T-helper 2 cell treated with Interferon-gamma antibody and Interleukin-4, amounts not matched to agents 100 ng/mL and 5 ng/mL, for 36 hours (primary cell): ENCODE measurements around the gene KCNV2. TPM values are rescaled to one million over a fixed set of nuclear protein-coding genes. Genes with fewer than 3 reads are reported as not detected.

Experiments used
- intact Hi-C: fragments of 100-400 bp; cut with micrococcal nuclease; formaldehyde crosslinking; loops from one replicate; pipeline ENCODE4 v1.15.1; 2023
- total RNA-seq: library from RNA; stranded (reverse); gene quantifications from 2 replicates; pipeline ENCODE4 v1.2.3, GENCODE V29; 2022

Gene KCNV2
- total RNA-seq, 1 donor from 2014 or later, result not detected

- intact Hi-C loops, result no loop called here
These were observed 1.4 kb downstream of the KCNV2 start for GRCh38 chr9:2718698-2719033.

GRCh38 chr9:2720179-2720654 is 2.9 kb downstream of the KCNV2 start:
- intact Hi-C loops, result no loop called here

- intact Hi-C loops, result no loop called here
These were observed 5.4 kb downstream of the KCNV2 start for GRCh38 chr9:2722715-2723114.

GRCh38 chr9:2723376-2724065 is 6.2 kb downstream of the KCNV2 start:
- intact Hi-C loops, result no loop called here

- intact Hi-C loops, result loop anchor here (5.0 kb wide), 1 partner anchor 103 kb away; the partner anchor contains the start of gene VLDLR
These were observed 7.8 kb downstream of the KCNV2 start for GRCh38 chr9:2725126-2725525.

GRCh38 chr9:2725898-2726649 is 8.8 kb downstream of the KCNV2 start:
- intact Hi-C loops, result loop anchor here (5.0 kb wide), 1 partner anchor 104 kb away; the partner anchor contains the start of gene VLDLR

- intact Hi-C loops, result loop anchor here (5.0 kb wide), 1 partner anchor 104 kb away; the partner anchor contains the start of gene VLDLR
These were observed 9.5 kb downstream of the KCNV2 start for GRCh38 chr9:2726650-2727340.

- intact Hi-C loops, result loop anchor here (5.0 kb wide), 1 partner anchor 105 kb away; the partner anchor contains the start of gene VLDLR
These were observed 10.1 kb downstream of the KCNV2 start for GRCh38 chr9:2727374-2727773.

- intact Hi-C loops, result loop anchor here (5.0 kb wide), 1 partner anchor 106 kb away; the partner anchor contains the start of gene VLDLR
These were observed 10.8 kb downstream of the KCNV2 start for GRCh38 chr9:2727966-2728613.

- intact Hi-C loops, result loop anchor here (5.0 kb wide), 1 partner anchor 107 kb away; the partner anchor contains the start of gene VLDLR
These were observed 11.7 kb downstream of the KCNV2 start for GRCh38 chr9:2729003-2729402.

GRCh38 chr9:2729721-2730120 is 12.4 kb downstream of the KCNV2 start:
- intact Hi-C loops, result loop anchor here (5.0 kb wide), 1 partner anchor 107 kb away; the partner anchor contains the start of gene VLDLR

GRCh38 chr9:2730971-2731370 is 13.7 kb downstream of the KCNV2 start:
- intact Hi-C loops, result no loop called here

- intact Hi-C loops, result no loop called here
These were observed 15.2 kb downstream of the KCNV2 start for GRCh38 chr9:2732492-2732891.

GRCh38 chr9:2740616-2741015 is 23.3 kb downstream of the KCNV2 start:
- intact Hi-C loops, result no loop called here

- intact Hi-C loops, result no loop called here
These were observed 24.3 kb downstream of the KCNV2 start for GRCh38 chr9:2741441-2742158.

- intact Hi-C loops, result no loop called here
These were observed 24.9 kb downstream of the KCNV2 start for GRCh38 chr9:2742214-2742613.

- intact Hi-C loops, result no loop called here
These were observed 26.7 kb downstream of the KCNV2 start for GRCh38 chr9:2743937-2744529.

- intact Hi-C loops, result no loop called here
These were observed 28.5 kb downstream of the KCNV2 start for GRCh38 chr9:2745560-2746380.

GRCh38 chr9:2749485-2749884 is 32.2 kb downstream of the KCNV2 start:
- intact Hi-C loops, result no loop called here
